Activated CD8-positive, alpha-beta T cell treated with anti-CD3 and anti-CD28 coated beads for 36 hours (primary cell): ENCODE measurements around the gene DGKA. TPM values are rescaled to one million over a fixed set of nuclear protein-coding genes. Genes with fewer than 3 reads are reported as not detected.
A peak's percentile ranks its signal among the peaks of the same experiment; 100 is the strongest.
"Not testable (repeated sequence)": the region's sequence is repeated elsewhere in the genome, so short reads cannot be mapped to it uniquely, and the experiment has no call there.

Source experiments
- ATAC-seq: fragments of 200-7000 bp; cut with Tn5 transposase; one replicate; pipeline ENCODE4 v1.10.0; 2021; ENCODE audit warnings: mild to moderate bottlenecking, moderate library complexity
- CTCF ChIA-PET: fragments of 350-600 bp; sonication (Branson Sonifier 250); formaldehyde crosslinking; loops from one replicate; lab custom pipeline; 2021; ENCODE audit warnings: antibody characterized with exemption; lab: Charles Lee
- POLR2A ChIA-PET: fragments of 350-600 bp; sonication (Branson Sonifier 250); formaldehyde crosslinking; loops from one replicate; lab custom pipeline; 2021; ENCODE audit warnings: antibody characterized with exemption; lab: Charles Lee
- DNase-seq: peaks from one replicate; pipeline ENCODE4 v3.0.0-alpha.2; 2020
- H3K27ac Mint-ChIP-seq: one replicate; pipeline ENCODE4 v1.8.0; 2021; ENCODE audit warnings: mild to moderate bottlenecking, mixed read lengths
- H3K27me3 Mint-ChIP-seq: one replicate; pipeline ENCODE4 v1.8.0; 2021; ENCODE audit warnings: mixed read lengths
- H3K36me3 Mint-ChIP-seq: one replicate; pipeline ENCODE4 v1.8.0; 2021; ENCODE audit warnings: low read depth, mixed read lengths
- H3K4me1 Mint-ChIP-seq: one replicate; pipeline ENCODE4 v1.8.0; 2021; ENCODE audit warnings: low read depth, mixed read lengths
- H3K4me3 Mint-ChIP-seq: one replicate; pipeline ENCODE4 v1.8.0; 2021; ENCODE audit warnings: mild to moderate bottlenecking, moderate library complexity, mixed read lengths
- H3K9me3 Mint-ChIP-seq: one replicate; pipeline ENCODE4 v1.8.0; 2021; ENCODE audit warnings: mixed read lengths
- intact Hi-C: fragments of 100-400 bp; cut with micrococcal nuclease; formaldehyde crosslinking; loops from one replicate; pipeline ENCODE4 v1.10.0; 2022
- total RNA-seq, 2 experiments: library from RNA; stranded (reverse); gene quantifications; one replicate each; pipeline ENCODE4 v1.2.3, GENCODE V29; 2021
- TF ChIP-seq, protein P1 (sequence below): fragments of 200-600 bp; IDR thresholded peaks from one replicate; pipeline ENCODE4 v1.8.0; 2022; ENCODE audit warnings: antibody characterized with exemption, mild to moderate bottlenecking

The DGKA gene
- total RNA-seq, 2 experiments from 2014 or later, result 350 to 353 TPM

GRCh38 chr12:55995366-55995765 lies 64.4 kb downstream of the DGKA start:
- intact Hi-C loops, result no loop called here
- CTCF ChIA-PET, result interaction anchor here (0.6 to 6.2 kb wide), 43 partner anchors 8 to 256 kb away, joined by 3 to 88 read pairs (median 5); partner anchors contain the start of genes IKZF4, ORMDL2, PA2G4 and RAB5B
- Mint-ChIP-seq H3K27me3 (peaks cover 11% of the 10 kb centered on the region), H3K4me3 (no peak overlapping the region), H3K27ac (peak overlapping the region; percentile 20), H3K4me1 (peaks cover 24% of the 10 kb centered on the region), H3K36me3 (peaks cover 24% of the 10 kb centered on the region), H3K9me3 (no peaks in the 10 kb centered on the region)
- POLR2A ChIA-PET, result interaction anchor here (1.0 to 2.8 kb wide), 8 partner anchors 21 to 163 kb away, joined by 3 to 17 read pairs (median 3); partner anchors contain the start of genes MYL6 and RAB5B
- no peak for ATAC-seq
- DNase-seq, result no peak
- TF ChIP-seq, protein P1, sequence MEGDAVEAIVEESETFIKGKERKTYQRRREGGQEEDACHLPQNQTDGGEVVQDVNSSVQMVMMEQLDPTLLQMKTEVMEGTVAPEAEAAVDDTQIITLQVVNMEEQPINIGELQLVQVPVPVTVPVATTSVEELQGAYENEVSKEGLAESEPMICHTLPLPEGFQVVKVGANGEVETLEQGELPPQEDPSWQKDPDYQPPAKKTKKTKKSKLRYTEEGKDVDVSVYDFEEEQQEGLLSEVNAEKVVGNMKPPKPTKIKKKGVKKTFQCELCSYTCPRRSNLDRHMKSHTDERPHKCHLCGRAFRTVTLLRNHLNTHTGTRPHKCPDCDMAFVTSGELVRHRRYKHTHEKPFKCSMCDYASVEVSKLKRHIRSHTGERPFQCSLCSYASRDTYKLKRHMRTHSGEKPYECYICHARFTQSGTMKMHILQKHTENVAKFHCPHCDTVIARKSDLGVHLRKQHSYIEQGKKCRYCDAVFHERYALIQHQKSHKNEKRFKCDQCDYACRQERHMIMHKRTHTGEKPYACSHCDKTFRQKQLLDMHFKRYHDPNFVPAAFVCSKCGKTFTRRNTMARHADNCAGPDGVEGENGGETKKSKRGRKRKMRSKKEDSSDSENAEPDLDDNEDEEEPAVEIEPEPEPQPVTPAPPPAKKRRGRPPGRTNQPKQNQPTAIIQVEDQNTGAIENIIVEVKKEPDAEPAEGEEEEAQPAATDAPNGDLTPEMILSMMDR, result no peak

GRCh38 chr12:55996201-55996714 lies 65.3 kb downstream of the DGKA start:
- peak; percentile 78 for DNase-seq
- POLR2A ChIA-PET, result interaction anchor here (1.0 to 2.8 kb wide), 8 partner anchors 22 to 162 kb away, joined by 3 to 17 read pairs (median 3); partner anchors contain the start of genes MYL6 and RAB5B
- TF ChIP-seq, protein P1, result peak; percentile 81
- intact Hi-C loops, result loop anchor here (2.0 kb wide), 2 partner anchors 33 to 45 kb away; partner anchors contain the start of gene RPS26
- Mint-ChIP-seq H3K36me3 (peaks cover 17% of the 10 kb centered on the region), H3K9me3 (no peaks in the 10 kb centered on the region), H3K4me1 (peaks cover 24% of the 10 kb centered on the region), H3K27ac (peak overlapping the region; percentile 51), H3K27me3 (peaks cover 11% of the 10 kb centered on the region), H3K4me3 (peak overlapping the region; percentile 74)
- CTCF ChIA-PET, result interaction anchor here (0.6 to 6.2 kb wide), 44 partner anchors 8 to 257 kb away, joined by 3 to 88 read pairs (median 5); partner anchors contain the start of genes IKZF4, ORMDL2, PA2G4 and RAB5B
- peak; percentile 67 for ATAC-seq

DNA sequence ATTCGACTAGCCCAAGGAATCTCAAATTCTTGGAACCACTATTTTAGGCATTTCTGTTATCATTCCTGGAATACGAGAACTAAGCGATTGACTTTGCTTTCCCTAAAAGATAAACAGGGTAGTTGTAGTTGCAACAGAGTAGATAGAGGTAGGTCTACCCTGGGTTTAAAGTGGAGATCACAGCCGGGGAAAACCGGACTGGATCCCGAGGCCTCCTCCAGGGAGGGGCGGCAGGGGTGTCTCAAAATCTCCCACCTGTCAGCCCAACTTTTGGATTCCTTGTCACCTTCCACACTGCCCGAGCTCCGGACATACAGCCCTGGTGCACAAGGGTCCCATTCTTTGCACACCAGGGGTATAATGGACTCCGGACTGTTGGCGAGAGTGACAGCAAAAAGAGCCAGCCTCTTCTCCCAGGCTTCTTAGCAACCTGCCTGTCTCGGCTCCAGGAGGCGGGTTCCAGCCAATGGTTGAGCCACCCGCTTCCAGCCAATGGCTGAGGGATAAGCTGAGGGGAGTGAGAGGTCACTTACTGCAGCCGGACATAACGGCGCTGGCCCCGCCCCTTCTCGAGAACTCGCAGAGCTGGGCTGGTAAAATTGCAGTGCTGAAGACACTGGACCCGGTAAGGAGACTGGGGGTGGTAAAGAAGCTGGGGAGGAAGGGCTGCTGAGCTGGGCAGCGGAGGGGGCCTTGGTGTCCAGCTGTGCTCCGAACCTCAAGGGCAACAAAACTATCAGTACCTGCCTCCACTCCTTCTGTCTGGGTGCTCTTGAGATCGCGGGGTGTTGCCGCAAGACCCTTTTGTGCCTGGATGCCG lies 66.0 kb downstream of the DGKA start, which contains the start of gene SUOX:
Gene SUOX (plus strand): TSS at position 562 of the 820 bp plus-strand sequence. CDS start 4,946 bp downstream, outside the sequence.
- no peaks in the 10 kb centered on the region for H3K9me3 Mint-ChIP-seq
- H3K36me3 Mint-ChIP-seq, result peaks cover 12% of the 10 kb centered on the region
- ChIA-PET CTCF (interaction anchor here (0.7 to 6.2 kb wide), 36 partner anchors 9 to 282 kb away, joined by 3 to 88 read pairs (median 6); partner anchors contain the start of genes IKZF4, ORMDL2, PA2G4 and RAB5B), POLR2A (interaction anchor here (0.9 to 2.8 kb wide), 4 partner anchors 10 to 108 kb away, joined by 3 to 17 read pairs (median 6); partner anchors contain the start of gene PA2G4)
- DNase-seq (peak; percentile 65), ATAC-seq (peak; percentile 88)
- peak within 1 kb of the TSS; percentile 51 for H3K27ac Mint-ChIP-seq
- H3K4me1 Mint-ChIP-seq, result peaks cover 24% of the 10 kb centered on the region
- intact Hi-C loops, result loop anchor here (2.0 kb wide), 2 partner anchors 32 to 44 kb away; partner anchors contain the start of gene RPS26
- TF ChIP-seq, protein P1, result no peak
- peaks cover 11% of the 10 kb centered on the region for H3K27me3 Mint-ChIP-seq
- H3K4me3 Mint-ChIP-seq, result peak within 1 kb of the TSS; percentile 74

DNA sequence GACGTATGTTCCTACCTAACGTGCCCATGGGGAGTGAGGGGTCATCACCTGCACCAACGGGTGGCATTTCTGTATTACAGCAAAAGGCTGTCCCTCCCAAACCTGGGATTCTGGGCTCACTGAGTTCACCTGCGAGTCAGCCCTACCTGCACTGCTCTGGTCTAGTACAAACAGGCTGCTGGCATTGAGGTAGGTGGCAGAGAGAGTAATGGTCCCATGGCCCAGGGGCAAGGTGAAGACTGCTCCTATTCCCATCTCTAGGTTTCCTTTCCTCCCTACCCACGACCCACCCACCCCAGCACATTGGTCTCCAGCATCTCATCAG lies 66.5 kb downstream of the DGKA start:
- ATAC-seq (peak; percentile 10), DNase-seq (no peak)
- Mint-ChIP-seq H3K27ac (no peak overlapping the region), H3K9me3 (no peaks in the 10 kb centered on the region), H3K4me1 (peaks cover 24% of the 10 kb centered on the region), H3K36me3 (peaks cover 9% of the 10 kb centered on the region), H3K4me3 (peak overlapping the region; percentile 74), H3K27me3 (peaks cover 11% of the 10 kb centered on the region)
- intact Hi-C loops, result loop anchor here (2.0 kb wide), 2 partner anchors 31 to 43 kb away; partner anchors contain the start of gene RPS26
- POLR2A ChIA-PET, result interaction anchor here (0.9 to 2.8 kb wide), 3 partner anchors 10 to 107 kb away, joined by 3 to 17 read pairs (median 4); partner anchors contain the start of gene PA2G4
- TF ChIP-seq, protein P1, result no peak
- CTCF ChIA-PET, result interaction anchor here (0.8 to 6.2 kb wide), 12 partner anchors 13 to 282 kb away, joined by 3 to 88 read pairs (median 8); partner anchors contain the start of gene PA2G4

- H3K36me3 Mint-ChIP-seq, intact Hi-C loops, H3K4me3 Mint-ChIP-seq, H3K9me3 Mint-ChIP-seq, ATAC-seq: not testable (repeated sequence)
- H3K27ac Mint-ChIP-seq, result peak overlapping the region; percentile 73
- POLR2A ChIA-PET, result interaction anchor here (0.6 kb wide), 1 partner anchor 119 kb away, joined by 4 read pairs; the partner anchor contains the start of gene ZC3H10
- H3K4me1 Mint-ChIP-seq, result peaks cover 24% of the 10 kb centered on the region
- CTCF ChIA-PET, result interaction anchor here (5.7 to 6.2 kb wide), 3 partner anchors 10 to 40 kb away, joined by 55 to 88 read pairs (median 81); no protein-coding TSS in a partner anchor
- H3K27me3 Mint-ChIP-seq, result peaks cover 11% of the 10 kb centered on the region
- peak; percentile 32 for DNase-seq
Observed at GRCh38 chr12:55999522-55999921, 68.6 kb downstream of the DGKA start.

DNA sequence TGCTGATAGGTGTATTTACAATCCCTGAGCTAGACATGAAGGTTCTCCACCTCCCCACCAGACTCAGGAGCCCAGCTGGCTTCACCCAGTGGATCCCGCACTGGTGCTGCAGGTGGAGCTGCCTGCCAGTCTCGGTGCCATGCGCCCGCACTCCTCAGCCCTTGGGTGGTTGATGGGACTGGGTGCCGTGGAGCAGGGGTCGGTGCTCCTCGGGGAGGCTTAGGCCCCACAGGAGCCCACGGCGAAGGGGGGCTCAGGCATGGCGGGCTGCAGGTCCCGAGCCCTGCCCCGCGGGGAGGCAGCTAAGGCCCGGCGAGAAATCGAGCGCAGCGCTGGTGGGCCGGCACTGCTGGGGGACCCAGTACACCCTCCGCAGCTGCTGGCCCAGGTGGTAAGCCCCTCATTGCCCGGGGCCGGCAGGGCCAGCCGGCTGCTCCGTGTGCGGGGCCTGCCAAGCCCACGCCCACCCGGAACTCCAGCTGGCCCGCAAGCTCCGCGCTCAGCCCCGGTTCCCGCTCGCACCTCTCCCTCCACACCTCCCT lies 69.1 kb downstream of the DGKA start:
- H3K9me3 Mint-ChIP-seq, DNase-seq, H3K36me3 Mint-ChIP-seq, ATAC-seq, H3K4me3 Mint-ChIP-seq, POLR2A ChIA-PET, H3K27ac Mint-ChIP-seq, intact Hi-C loops: not testable (repeated sequence)
- CTCF ChIA-PET, result interaction anchor here (0.7 to 5.8 kb wide), 3 partner anchors 10 to 28 kb away, joined by 3 to 88 read pairs (median 81); no protein-coding TSS in a partner anchor
- Mint-ChIP-seq H3K27me3 (peaks cover 11% of the 10 kb centered on the region), H3K4me1 (peaks cover 24% of the 10 kb centered on the region)
